ENCODE results near the gene TMEM115.

TMEM115 gene

GRCh38 chr3:50345586-50346234 is 13.6 kb downstream of the TMEM115 start, which contains the start of gene ZMYND10:
ZMYND10 (minus strand) TSS chr3:50345732; CDS start chr3:50345579, 153 bp downstream.
- Histone ChIP-seq H3K27me3 (ENCODE audit: control insufficient read depth in 3 of 3, insufficient read depth in 3 of 3, low read depth in 1 of 3, low read length in 3 of 3) (peaks cover 4 to 53% (median 33%) of the 10 kb centered on the region in 3 experiments), H2BK120ac (ENCODE audit: low read depth, low read length) (no peak within 1 kb of the TSS), H2BK15ac (ENCODE audit: low read length) (peak within 1 kb of the TSS; percentile 15), H3K4me3 (ENCODE audit: low read length in 2 of 2) (peak within 1 kb of the TSS; percentile 15 to 73), H2BK12ac (ENCODE audit: low read length) (no peak within 1 kb of the TSS), H3K36me3 (replicated peaks in 1 of 2; ENCODE audit: control insufficient read depth in 2 of 2, insufficient read depth in 2 of 2, low read length in 2 of 2) (peaks cover 13 to 16% of the 10 kb centered on the region in 2 donors), H4K8ac (ENCODE audit: low read depth, low read length) (no peak within 1 kb of the TSS), H3K14ac (ENCODE audit: low read length) (peak within 1 kb of the TSS; percentile 73), H3K9ac (ENCODE audit: low read depth, low read length, poor library complexity) (no peak within 1 kb of the TSS), H2BK5ac (ENCODE audit: low read length) (peak within 1 kb of the TSS; percentile 21), H3K23ac (ENCODE audit: low read depth, low read length, poor library complexity) (no peak within 1 kb of the TSS), H3K79me1 (ENCODE audit: low read depth, low read length) (no peaks in the 10 kb centered on the region), H3K27ac (replicated peaks; ENCODE audit: low read length) (no peak within 1 kb of the TSS), H3K18ac (ENCODE audit: low read length) (peak within 1 kb of the TSS; percentile 84), H3K4me2 (ENCODE audit: insufficient read depth, low read length, poor library complexity, severe bottlenecking) (peak within 1 kb of the TSS; percentile 96), H3K4me1 (ENCODE audit: control insufficient read depth in 2 of 2, insufficient read depth in 1 of 2, low read depth in 1 of 2, low read length in 2 of 2) (peaks cover 7 to 10% of the 10 kb centered on the region in 2 donors), H2AFZ (ENCODE audit: low read length) (peak within 1 kb of the TSS; percentile 78), H4K91ac (ENCODE audit: low read depth, low read length, poor library complexity) (no peak within 1 kb of the TSS), H3K4ac (ENCODE audit: low read length) (no peak within 1 kb of the TSS), H2AK5ac (ENCODE audit: low read depth, low read length) (no peak within 1 kb of the TSS), H3K9me3 (replicated peaks in 1 of 2; ENCODE audit: control insufficient read depth in 2 of 2, insufficient read depth in 1 of 2, low read depth in 1 of 2, low read length in 2 of 2) (no peaks in the 10 kb centered on the region)
- WGBS, 2 donors (ENCODE audit: extremely low coverage in 2 of 2, insufficient read length in 2 of 2, insufficient replicate concordance in 1 of 2), result no CpG with 5 or more reads among the region's 45 CpGs
- peak; percentile 68 for DNase-seq (ENCODE audit: low spot score)

GRCh38 chr3:50345008-50345407 is 14.3 kb downstream of the TMEM115 start:
- Histone ChIP-seq H4K91ac (ENCODE audit: low read depth, low read length, poor library complexity) (no peak overlapping the region), H3K27ac (replicated peaks; ENCODE audit: low read length) (no peak overlapping the region), H2BK15ac (ENCODE audit: low read length) (peak overlapping the region; percentile 15), H2BK120ac (ENCODE audit: low read depth, low read length) (no peak overlapping the region), H3K9me3 (replicated peaks in 1 of 2; ENCODE audit: control insufficient read depth in 2 of 2, insufficient read depth in 1 of 2, low read depth in 1 of 2, low read length in 2 of 2) (peaks cover 0 to 3% of the 10 kb centered on the region in 2 donors), H2BK5ac (ENCODE audit: low read length) (peak overlapping the region; percentile 21), H2BK12ac (ENCODE audit: low read length) (no peak overlapping the region), H3K4me3 (ENCODE audit: low read length in 2 of 2) (no peak overlapping the region), H3K18ac (ENCODE audit: low read length) (peak overlapping the region; percentile 84), H3K14ac (ENCODE audit: low read length) (no peak overlapping the region), H3K36me3 (replicated peaks in 1 of 2; ENCODE audit: control insufficient read depth in 2 of 2, insufficient read depth in 2 of 2, low read length in 2 of 2) (peaks cover 13 to 16% of the 10 kb centered on the region in 2 donors), H3K4me1 (ENCODE audit: control insufficient read depth in 2 of 2, insufficient read depth in 1 of 2, low read depth in 1 of 2, low read length in 2 of 2) (peaks cover 3 to 10% of the 10 kb centered on the region in 2 donors), H3K4me2 (ENCODE audit: insufficient read depth, low read length, poor library complexity, severe bottlenecking) (peak overlapping the region; percentile 96), H3K27me3 (ENCODE audit: control insufficient read depth in 3 of 3, insufficient read depth in 3 of 3, low read depth in 1 of 3, low read length in 3 of 3) (peaks cover 11 to 60% (median 40%) of the 10 kb centered on the region in 3 experiments), H3K9ac (ENCODE audit: low read depth, low read length, poor library complexity) (no peak overlapping the region), H3K23ac (ENCODE audit: low read depth, low read length, poor library complexity) (no peak overlapping the region), H2AK5ac (ENCODE audit: low read depth, low read length) (no peak overlapping the region), H3K79me1 (ENCODE audit: low read depth, low read length) (no peaks in the 10 kb centered on the region), H3K4ac (ENCODE audit: low read length) (no peak overlapping the region), H2AFZ (ENCODE audit: low read length) (peak overlapping the region; percentile 78), H4K8ac (ENCODE audit: low read depth, low read length) (no peak overlapping the region)
- no peak for DNase-seq (ENCODE audit: low spot score)
- WGBS, 2 donors (ENCODE audit: extremely low coverage in 2 of 2, insufficient read length in 2 of 2, insufficient replicate concordance in 1 of 2), result no CpG with 5 or more reads among the region's 8 CpGs

- H3K27ac ChIP-seq (replicated peaks; ENCODE audit: low read length), result no peak overlapping the region
- H2BK15ac ChIP-seq (ENCODE audit: low read length), result peak overlapping the region; percentile 56
- H3K4ac ChIP-seq (ENCODE audit: low read length), result no peak overlapping the region
- H2BK5ac ChIP-seq (ENCODE audit: low read length), result no peak overlapping the region
- peaks cover 2 to 6% of the 10 kb centered on the region in 2 donors for H3K9me3 ChIP-seq (replicated peaks in 1 of 2; ENCODE audit: control insufficient read depth in 2 of 2, insufficient read depth in 1 of 2, low read depth in 1 of 2, low read length in 2 of 2)
- H3K23ac ChIP-seq (ENCODE audit: low read depth, low read length, poor library complexity), result peak overlapping the region; percentile 4
- H4K91ac ChIP-seq (ENCODE audit: low read depth, low read length, poor library complexity), result no peak overlapping the region
- no peak overlapping the region for H3K14ac ChIP-seq (ENCODE audit: low read length)
- no peak overlapping the region for H3K4me2 ChIP-seq (ENCODE audit: insufficient read depth, low read length, poor library complexity, severe bottlenecking)
- peaks cover 2 to 9% of the 10 kb centered on the region in 2 donors for H3K4me1 ChIP-seq (ENCODE audit: control insufficient read depth in 2 of 2, insufficient read depth in 1 of 2, low read depth in 1 of 2, low read length in 2 of 2)
- no peak overlapping the region for H2AFZ ChIP-seq (ENCODE audit: low read length)
- no peak overlapping the region for H2BK120ac ChIP-seq (ENCODE audit: low read depth, low read length)
- H3K9ac ChIP-seq (ENCODE audit: low read depth, low read length, poor library complexity), result no peak overlapping the region
- no peak for DNase-seq (ENCODE audit: low spot score)
- peaks cover 16 to 70% (median 56%) of the 10 kb centered on the region in 3 experiments for H3K27me3 ChIP-seq (ENCODE audit: control insufficient read depth in 3 of 3, insufficient read depth in 3 of 3, low read depth in 1 of 3, low read length in 3 of 3)
- no peaks in the 10 kb centered on the region for H3K79me1 ChIP-seq (ENCODE audit: low read depth, low read length)
- WGBS, 2 donors (ENCODE audit: extremely low coverage in 2 of 2, insufficient read length in 2 of 2, insufficient replicate concordance in 1 of 2), result no CpG with 5 or more reads among the region's 13 CpGs
- peaks cover 4 to 6% of the 10 kb centered on the region in 2 donors for H3K36me3 ChIP-seq (replicated peaks in 1 of 2; ENCODE audit: control insufficient read depth in 2 of 2, insufficient read depth in 2 of 2, low read length in 2 of 2)
- H3K18ac ChIP-seq (ENCODE audit: low read length), result no peak overlapping the region
- peak overlapping the region; percentile 33 for H2AK5ac ChIP-seq (ENCODE audit: low read depth, low read length)
- no peak overlapping the region for H2BK12ac ChIP-seq (ENCODE audit: low read length)
- no peak overlapping the region for H4K8ac ChIP-seq (ENCODE audit: low read depth, low read length)
- no peak overlapping the region for H3K4me3 ChIP-seq (ENCODE audit: low read length in 2 of 2)
Measured at GRCh38 chr3:50342813-50343633, 16.3 kb downstream of the TMEM115 start.

Measured in neuronal stem cell (in vitro differentiated cells).